Gastrocnemius medialis (tissue), 4 donors: ENCODE results near the gene IRF6. TPM values are rescaled to one million over a fixed set of nuclear protein-coding genes. Genes with fewer than 3 reads are reported as not detected.

Experiments used
- ATAC-seq, 2 donors: fragments of 150-250 bp; one replicate each; pipeline ENCODE4 v1.9.1; 2016
- DNase-seq, 2 donors: peaks; one replicate each; pipeline ENCODE4 v3.0.0-alpha.2; 2019
- H3K27ac ChIP-seq, 4 donors: fragments of 200-600 bp; sonication (generic); 1 replicate in 1 of 4; 2 replicates in 3 of 4; pipeline ENCODE4 v1.5.1; 2016 to 2018; ENCODE audit warnings: mild to moderate bottlenecking in 2 of 4, moderate library complexity in 1 of 4
- H3K27me3 ChIP-seq, 3 donors: fragments of 200-600 bp; sonication (generic) in 2 of 3; 1 replicate in 1 of 3; 2 replicates in 2 of 3; pipeline versions ENCODE4 v1.5.1 to v1.6.0; 2016 to 2019; ENCODE audit warnings: mild to moderate bottlenecking in 1 of 3, moderate library complexity in 1 of 3
- H3K36me3 ChIP-seq, 2 donors: fragments of 200-600 bp; sonication (generic) in 1 of 2; one replicate each; pipeline ENCODE4 v1.5.1; 2017 to 2018
- H3K4me1 ChIP-seq, 2 donors: fragments of 200-600 bp; sonication (generic) in 1 of 2; one replicate each; pipeline ENCODE4 v1.5.1; 2016 to 2017; ENCODE audit warnings: mild to moderate bottlenecking in 2 of 2
- H3K4me3 ChIP-seq, 4 donors: fragments of 200-600 bp; sonication (generic) in 3 of 4; 1 replicate in 1 of 4; 2 replicates in 3 of 4; pipeline ENCODE4 v1.5.1; 2016 to 2019; ENCODE audit warnings: mild to moderate bottlenecking in 2 of 4
- H3K9me3 ChIP-seq, 3 donors: fragments of 200-600 bp; sonication (generic) in 2 of 3; 1 replicate in 1 of 3; 2 replicates in 2 of 3; pipeline ENCODE4 v1.5.1; 2016 to 2019
- CTCF ChIP-seq, 5 experiments: fragments of 450-650 bp in 3 of 5; fragments of 200-600 bp in 2 of 5; sonication (generic) in 2 of 5; IDR thresholded peaks in 4 of 5; conservative IDR thresholded peaks in 1 of 5; 1 replicate in 4 of 5; 2 replicates in 1 of 5; pipeline ENCODE4 v1.5.1; 2016 to 2019; ENCODE audit warnings: antibody characterized with exemption in 5 of 5, mild to moderate bottlenecking in 3 of 5, moderate library complexity in 3 of 5
- POLR2A ChIP-seq, 2 donors: fragments of 450-650 bp; IDR thresholded peaks; one replicate each; pipeline ENCODE4 v1.6.1; 2017; ENCODE audit warnings: antibody characterized with exemption in 2 of 2, mild to moderate bottlenecking in 2 of 2, moderate library complexity in 2 of 2
- in situ Hi-C, 4 donors: fragments of 200-750 bp; cut with MboI; loops; one replicate each; pipeline versions ENCODE4 v1.15.0 to v1.8.0; 2017; ENCODE audit warnings: low sequenced_read_pairs in 4 of 4
- intact Hi-C: fragments of 100-400 bp; cut with DNase I; formaldehyde crosslinking; loops from one replicate; pipeline ENCODE4 v1.15.1; 2023; ENCODE audit warnings: low total_unique reads
- total RNA-seq, 4 donors: library from RNA; depleted of rRNA; stranded (reverse); fragments of >200 nt; gene quantifications; one replicate each; pipeline versions ENCODE4 v1.1.0 to v1.2.3, GENCODE V29; 2016

Gene IRF6
- total RNA-seq, 4 donors from 2014 or later: 0.31 to 1.7 (median 0.49) TPM

GRCh38 chr1:209770636-209771415 lies 35.1 kb downstream of the IRF6 start:
- no peak overlapping the region for H3K27ac ChIP-seq
- ATAC-seq: no peak
- H3K4me1 ChIP-seq: peaks cover 9 to 12% of the 10 kb centered on the region in 2 donors
- DNase-seq: no peak
- H3K27me3 ChIP-seq: no peaks in the 10 kb centered on the region
- TF ChIP-seq POLR2A (IDR thresholded peaks at IDR 0.05): no peak
- TF ChIP-seq CTCF (IDR thresholded peaks at IDR 0.05 in 4 of 5, conservative IDR thresholded peaks at IDR 0.05 in 1 of 5): no peak
- in situ Hi-C loops: no loop called here
- no peaks in the 10 kb centered on the region for H3K36me3 ChIP-seq
- intact Hi-C loops: no loop called here
- H3K9me3 ChIP-seq: no peaks in the 10 kb centered on the region
- no peak overlapping the region for H3K4me3 ChIP-seq

- in situ Hi-C loops: no loop called here
- TF ChIP-seq POLR2A (IDR thresholded peaks at IDR 0.05) (no peak), CTCF (IDR thresholded peaks at IDR 0.05 in 4 of 5, conservative IDR thresholded peaks at IDR 0.05 in 1 of 5) (no peak)
- no peak overlapping the region for H3K4me3 ChIP-seq
These were observed 36.0 kb downstream of the IRF6 start for GRCh38 chr1:209769971-209770370.

GRCh38 chr1:209769171-209769904 lies 36.6 kb downstream of the IRF6 start:
- peak; percentile 33 to 74 for ATAC-seq
- in situ Hi-C loops (no loop called here), intact Hi-C loops (no loop called here)
- peak overlapping the region; percentile 35 to 63 (median 48) for H3K27ac ChIP-seq
- no peaks in the 10 kb centered on the region for H3K9me3 ChIP-seq
- peak; percentile 27 to 51 for DNase-seq
- H3K4me3 ChIP-seq: no peak overlapping the region
- no peaks in the 10 kb centered on the region for H3K27me3 ChIP-seq
- peaks cover 9 to 12% of the 10 kb centered on the region in 2 donors for H3K4me1 ChIP-seq
- H3K36me3 ChIP-seq: no peaks in the 10 kb centered on the region
- TF ChIP-seq POLR2A (IDR thresholded peaks at IDR 0.05) (no peak), CTCF (IDR thresholded peaks at IDR 0.05 in 4 of 5, conservative IDR thresholded peaks at IDR 0.05 in 1 of 5) (no peak)

More at GRCh38 chr1:209769971-209770370, 36.0 kb downstream of the IRF6 start:
- Histone ChIP-seq H3K4me1 (peaks cover 9 to 12% of the 10 kb centered on the region in 2 donors), H3K27ac (peak overlapping the region; percentile 35 to 63 (median 48)), H3K9me3 (no peaks in the 10 kb centered on the region), H3K27me3 (no peaks in the 10 kb centered on the region), H3K36me3 (no peaks in the 10 kb centered on the region)
- DNase-seq: no peak
- intact Hi-C loops: no loop called here
- ATAC-seq: no peak

- TF ChIP-seq POLR2A (IDR thresholded peaks at IDR 0.05) (no peak), CTCF (IDR thresholded peaks at IDR 0.05 in 4 of 5, conservative IDR thresholded peaks at IDR 0.05 in 1 of 5) (no peak)
- no peak for DNase-seq
- intact Hi-C loops: no loop called here
- Histone ChIP-seq H3K36me3 (no peaks in the 10 kb centered on the region), H3K27me3 (no peaks in the 10 kb centered on the region), H3K9me3 (no peaks in the 10 kb centered on the region), H3K27ac (peak overlapping the region in 3 of 4 donors; percentile 35 to 63 (median 39)), H3K4me1 (peaks cover 9 to 12% of the 10 kb centered on the region in 2 donors), H3K4me3 (no peak overlapping the region)
- ATAC-seq: no peak
- in situ Hi-C loops: no loop called here
These were observed 37.6 kb downstream of the IRF6 start for GRCh38 chr1:209768354-209768774.
